ENCODE measurements around the gene SFMBT2. TPM values are rescaled to one million over a fixed set of nuclear protein-coding genes. Genes with fewer than 3 reads are reported as not detected.

The SFMBT2 gene
- total and polyA plus RNA-seq, 12 donors, result 3.7 to 17.9 (median 12.7) TPM

DNA sequence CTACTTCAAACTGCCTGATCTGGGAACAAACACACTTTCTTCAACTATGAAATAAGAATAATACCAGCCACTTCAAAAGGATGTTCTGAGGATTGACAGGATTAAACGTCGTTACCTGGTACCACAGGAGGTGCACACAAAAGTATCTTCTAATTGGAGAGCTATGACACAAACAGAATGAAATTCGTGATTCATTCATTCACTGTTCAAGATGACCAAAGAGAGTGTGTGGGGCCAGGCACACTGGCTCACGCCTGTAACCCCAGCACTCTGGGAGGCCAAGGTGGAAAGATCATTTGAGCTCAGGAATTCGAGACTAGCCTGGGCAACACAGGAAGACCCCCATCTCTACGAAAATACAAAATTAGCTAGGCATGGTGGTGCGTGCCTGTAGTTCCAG, 50.9 kb downstream of the SFMBT2 start:
- WGBS, 4 donors, result 95 to 97% (median 96%) methylated on average over 7 of the region's 7 CpGs
- Histone ChIP-seq H3K27ac (no peak overlapping the region), H3K4me1 (replicated peaks in 1 of 2) (peaks cover 0 to 5% of the 10 kb centered on the region in 2 donors), H3K27me3 (no peaks in the 10 kb centered on the region), H3K4me3 (no peak overlapping the region), H3K36me3 (replicated peaks in 1 of 2) (peaks cover 0 to 5% of the 10 kb centered on the region in 2 donors), H3K9me3 (replicated peaks in 1 of 3) (no peaks in the 10 kb centered on the region)
- intact Hi-C loops (cut with DNase I), result no loop called here
- no peak for DNase-seq
- TF ChIP-seq CTCF (IDR thresholded peaks at IDR 0.05), result no peak
- no peak for TF ChIP-seq POLR2A (IDR thresholded peaks at IDR 0.05)

- H3K27ac ChIP-seq, result no peak overlapping the region
- intact Hi-C loops (cut with DNase I), result no loop called here
- H3K4me1 ChIP-seq (replicated peaks in 1 of 2), result peaks cover 0 to 11% of the 10 kb centered on the region in 2 donors
- WGBS, 4 donors, result 89 to 93% (median 91%) methylated on average over 7 of the region's 7 CpGs
- TF ChIP-seq CTCF (IDR thresholded peaks at IDR 0.05) (no peak), POLR2A (IDR thresholded peaks at IDR 0.05) (no peak)
- H3K9me3 ChIP-seq (replicated peaks in 1 of 3), result no peaks in the 10 kb centered on the region
- DNase-seq, result no peak
- no peaks in the 10 kb centered on the region for H3K27me3 ChIP-seq
- H3K36me3 ChIP-seq (replicated peaks in 1 of 2), result peaks cover 0 to 5% of the 10 kb centered on the region in 2 donors
- H3K4me3 ChIP-seq, result no peak overlapping the region
These were observed 51.5 kb downstream of the SFMBT2 start for GRCh38 chr10:7359356-7359755.

- DNase-seq, result no peak
- H3K27ac ChIP-seq, result no peak overlapping the region
- no peaks in the 10 kb centered on the region for H3K9me3 ChIP-seq (replicated peaks in 1 of 3)
- WGBS, 4 donors, result 93 to 98% (median 96%) methylated on average over 6 of the region's 6 CpGs
- intact Hi-C loops (cut with DNase I), result no loop called here
- H3K4me1 ChIP-seq (replicated peaks in 1 of 2), result peaks cover 0 to 14% of the 10 kb centered on the region in 2 donors
- no peak overlapping the region for H3K4me3 ChIP-seq
- H3K27me3 ChIP-seq, result no peaks in the 10 kb centered on the region
- TF ChIP-seq CTCF (IDR thresholded peaks at IDR 0.05), result no peak
- no peak for TF ChIP-seq POLR2A (IDR thresholded peaks at IDR 0.05)
- no peaks in the 10 kb centered on the region for H3K36me3 ChIP-seq (replicated peaks in 1 of 2)
These were observed 53.6 kb downstream of the SFMBT2 start for GRCh38 chr10:7357193-7357592.

DNA sequence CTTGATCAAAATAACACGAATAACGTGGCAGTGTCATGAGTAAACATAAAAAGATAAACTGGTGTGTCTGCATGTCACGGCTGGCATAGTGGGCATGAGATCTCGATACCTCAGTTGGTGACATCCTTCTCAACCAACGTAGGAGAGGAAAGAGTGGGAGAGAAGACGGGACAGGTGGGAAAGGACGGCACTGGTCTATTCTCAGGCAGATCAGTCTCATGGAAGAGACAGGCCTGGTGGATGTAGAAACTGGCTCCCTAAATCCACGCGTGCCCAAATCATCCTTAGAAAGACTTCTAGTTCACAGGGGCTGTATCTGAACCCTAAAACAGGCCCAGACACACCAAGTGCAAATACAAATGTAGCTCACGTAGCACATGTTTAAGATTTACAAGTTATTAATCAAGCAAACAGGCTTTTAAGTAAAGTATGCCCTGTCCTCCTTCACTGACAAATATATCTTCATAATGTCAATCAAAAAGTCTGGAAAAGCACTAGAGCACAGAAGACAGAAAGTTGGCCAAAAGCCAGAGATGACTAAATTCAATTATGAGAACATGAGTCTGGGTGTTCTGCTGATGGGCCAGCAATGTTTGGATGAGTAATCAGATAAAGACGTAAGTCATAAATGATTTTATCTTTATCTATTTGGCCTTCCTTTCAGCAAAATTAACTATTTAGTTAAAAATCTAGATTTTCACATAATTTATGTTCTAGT, 56.3 kb downstream of the SFMBT2 start:
- Histone ChIP-seq H3K4me3 (no peak overlapping the region), H3K27ac (no peak overlapping the region), H3K27me3 (no peaks in the 10 kb centered on the region), H3K4me1 (replicated peaks in 1 of 2) (peaks cover 0 to 14% of the 10 kb centered on the region in 2 donors), H3K9me3 (replicated peaks in 1 of 3) (no peaks in the 10 kb centered on the region), H3K36me3 (replicated peaks in 1 of 2) (no peaks in the 10 kb centered on the region)
- 65 to 79% (median 72%) methylated on average over 11 of the region's 11 CpGs for WGBS, 4 donors
- intact Hi-C loops (cut with DNase I), result no loop called here
- peak in 3 of 7 donors; percentile 32 to 60 (median 45) for DNase-seq
- no peak for TF ChIP-seq POLR2A (IDR thresholded peaks at IDR 0.05)
- no peak for TF ChIP-seq CTCF (IDR thresholded peaks at IDR 0.05)
